ENCODE data around the gene GALR2. TPM values are rescaled to one million over a fixed set of nuclear protein-coding genes. Genes with fewer than 3 reads are reported as not detected.
A peak's percentile ranks its signal among the peaks of the same experiment; 100 is the strongest.

GALR2 gene
- total and polyA plus RNA-seq, 9 of the 15 experiments (the other 6 are each of a cell fraction or from before 2014, with no cell fraction given) = 0.34 TPM; not detected in 8

DNA sequence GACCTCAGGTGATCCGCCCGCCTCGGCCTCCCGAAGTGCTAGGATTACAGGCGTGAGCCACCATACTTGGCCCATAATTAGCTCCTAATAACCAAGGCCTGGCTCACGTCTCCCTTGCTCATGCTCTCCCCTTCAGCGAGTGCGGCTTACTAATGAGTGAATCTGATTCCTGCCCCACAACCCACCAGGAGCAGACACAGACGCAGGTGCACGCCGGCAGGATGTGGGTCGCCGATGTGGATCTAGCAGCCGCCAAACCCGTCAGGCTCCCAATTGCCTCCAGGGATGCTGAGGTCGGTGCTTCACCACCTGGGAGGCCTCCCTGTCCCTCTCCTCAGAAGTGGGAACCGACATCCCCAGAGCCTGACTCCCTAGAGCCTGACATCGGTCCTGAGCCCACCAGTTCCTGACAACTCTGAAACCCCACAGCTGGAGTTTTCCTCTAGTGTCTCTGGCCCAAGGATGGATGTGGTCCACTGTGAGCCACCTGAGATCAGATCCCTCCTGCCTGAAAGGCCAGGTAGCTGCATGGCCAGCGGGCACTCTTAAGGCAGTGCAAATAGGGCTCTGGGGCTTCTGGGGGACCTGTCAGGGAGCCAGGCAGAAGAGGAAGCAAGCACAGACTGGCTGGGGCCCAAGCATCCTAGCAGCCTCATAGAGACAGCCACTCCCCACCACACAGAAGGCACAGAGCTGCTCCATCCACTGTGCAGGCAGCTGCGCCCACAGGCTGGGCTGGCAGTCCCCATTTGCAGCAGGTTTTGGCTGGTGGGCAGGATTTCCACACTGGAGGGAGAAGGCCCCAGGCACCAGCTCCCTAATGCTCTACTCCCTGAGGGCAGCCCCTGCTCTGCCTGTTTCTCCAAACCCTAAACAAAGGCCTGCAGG, 18.2 kb downstream of the GALR2 start:
- no TSS peak for BruUV-seq (replicated peaks)
- CTCF ChIA-PET (ENCODE audit: low intra/inter-chr PET ratio) = no interaction called here
- DNase-seq (ENCODE audit: extremely low read depth in 1 of 4, low spot score in 3 of 4) = no peak
- intact Hi-C loops (cut with micrococcal nuclease) = no loop called here
- Histone ChIP-seq H3K4me2 (ENCODE audit: insufficient read depth, low read length) (no peak overlapping the region), H3K9me3 (replicated peaks; ENCODE audit: control insufficient read depth, insufficient read depth, low read depth, low read length) (no peaks in the 10 kb centered on the region), H3K27ac (ENCODE audit: extremely low read depth, low read depth, low read length) (no peak overlapping the region), H2AFZ (ENCODE audit: low read depth, low read length) (no peak overlapping the region), H3K9me1 (ENCODE audit: control insufficient read depth, insufficient read depth, low read length) (no peaks in the 10 kb centered on the region), H3K4me3 (no peak overlapping the region), H3K36me3 (ENCODE audit: control insufficient read depth, insufficient read depth, low read length) (peaks cover 75% of the 10 kb centered on the region; the same call in 2 of the 3 replicates), H3K27me3 (ENCODE audit: control insufficient read depth in 2 of 2, insufficient read depth in 2 of 2, low read length in 2 of 2) (no peaks in the 10 kb centered on the region), H3K4me1 (replicated peaks in 1 of 2; ENCODE audit: control insufficient read depth in 2 of 2, insufficient read depth in 2 of 2, low read length in 2 of 2) (peaks cover 9 to 13% of the 10 kb centered on the region in 2 experiments; a peak in 4 of 5 replicates), H4K20me1 (replicated peaks; ENCODE audit: control insufficient read depth, insufficient read depth, low read length) (no peaks in the 10 kb centered on the region; the same call in 1 of the 2 replicates), H3K9ac (ENCODE audit: insufficient read depth in 1 of 2, low read depth in 2 of 2, low read length in 2 of 2) (no peak overlapping the region), H3K79me2 (ENCODE audit: control insufficient read depth, insufficient read depth, low read length) (no peaks in the 10 kb centered on the region)
- in situ Hi-C loops (cut with MboI) = no loop called here
- TF ChIP-seq FUS (optimal IDR thresholded peaks at IDR 0.05; ENCODE audit: low read depth, low read length) (no peak), BRD4 (IDR thresholded peaks at IDR 0.05) (no peak), ARID2 (IDR thresholded peaks at IDR 0.05) (no peak), LEF1 (IDR thresholded peaks at IDR 0.05) (no peak)
- TF ChIP-seq, protein P1, sequence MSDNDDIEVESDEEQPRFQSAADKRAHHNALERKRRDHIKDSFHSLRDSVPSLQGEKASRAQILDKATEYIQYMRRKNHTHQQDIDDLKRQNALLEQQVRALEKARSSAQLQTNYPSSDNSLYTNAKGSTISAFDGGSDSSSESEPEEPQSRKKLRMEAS (CRISPR knock-in tag; IDR thresholded peaks at IDR 0.05) = 0 out of 2 replicates have a peak, but pooled peaks have one; percentile 27
- TF ChIP-seq, protein P2, sequence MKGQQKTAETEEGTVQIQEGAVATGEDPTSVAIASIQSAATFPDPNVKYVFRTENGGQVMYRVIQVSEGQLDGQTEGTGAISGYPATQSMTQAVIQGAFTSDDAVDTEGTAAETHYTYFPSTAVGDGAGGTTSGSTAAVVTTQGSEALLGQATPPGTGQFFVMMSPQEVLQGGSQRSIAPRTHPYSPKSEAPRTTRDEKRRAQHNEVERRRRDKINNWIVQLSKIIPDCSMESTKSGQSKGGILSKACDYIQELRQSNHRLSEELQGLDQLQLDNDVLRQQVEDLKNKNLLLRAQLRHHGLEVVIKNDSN (CRISPR knock-in tag; IDR thresholded peaks at IDR 0.05) = 0 out of 2 replicates have a peak, but pooled peaks have one; percentile 32
- TF ChIP-seq, protein P3, sequence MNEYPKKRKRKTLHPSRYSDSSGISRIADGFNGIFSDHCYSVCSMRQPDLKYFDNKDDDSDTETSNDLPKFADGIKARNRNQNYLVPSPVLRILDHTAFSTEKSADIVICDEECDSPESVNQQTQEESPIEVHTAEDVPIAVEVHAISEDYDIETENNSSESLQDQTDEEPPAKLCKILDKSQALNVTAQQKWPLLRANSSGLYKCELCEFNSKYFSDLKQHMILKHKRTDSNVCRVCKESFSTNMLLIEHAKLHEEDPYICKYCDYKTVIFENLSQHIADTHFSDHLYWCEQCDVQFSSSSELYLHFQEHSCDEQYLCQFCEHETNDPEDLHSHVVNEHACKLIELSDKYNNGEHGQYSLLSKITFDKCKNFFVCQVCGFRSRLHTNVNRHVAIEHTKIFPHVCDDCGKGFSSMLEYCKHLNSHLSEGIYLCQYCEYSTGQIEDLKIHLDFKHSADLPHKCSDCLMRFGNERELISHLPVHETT (CRISPR knock-in tag; conservative IDR thresholded peaks at IDR 0.05 in 1 of 2, IDR thresholded peaks at IDR 0.05 in 1 of 2) = no peak
- no peak for ATAC-seq
- 94% methylated on average over 20 of the region's 20 CpGs for WGBS (ENCODE audit: insufficient coverage, low coverage, missing lambda C conversion rate)
- POLR2A ChIA-PET = interaction anchor here (0.6 to 2.5 kb wide), 6 partner anchors 9 to 187 kb away, joined by 3 to 8 read pairs (median 4); no protein-coding TSS in a partner anchor
- no peak for FAIRE-seq

All from K562 (cell line).